ENCODE data around the gene FEZF1.

DNA sequence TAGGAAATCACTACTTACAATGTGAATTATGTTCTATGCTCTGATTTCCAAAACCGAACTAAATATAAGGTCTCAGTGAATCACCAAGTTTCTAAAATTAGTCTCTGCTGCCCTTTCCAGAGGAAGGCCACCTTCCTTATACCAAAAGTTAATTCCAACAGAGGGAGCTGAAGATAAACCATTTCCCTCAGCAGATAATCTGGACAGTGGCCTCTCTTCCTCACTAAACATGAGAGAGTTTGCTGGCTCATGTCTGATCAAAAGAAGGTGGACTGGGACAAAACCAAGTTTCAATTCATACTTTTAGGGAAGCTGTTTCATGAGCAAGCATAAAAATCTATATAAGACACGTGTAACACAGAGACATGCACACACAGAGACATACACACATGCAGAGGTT lies 6.4 kb downstream of the FEZF1 start:
- TF ChIP-seq, protein P1, sequence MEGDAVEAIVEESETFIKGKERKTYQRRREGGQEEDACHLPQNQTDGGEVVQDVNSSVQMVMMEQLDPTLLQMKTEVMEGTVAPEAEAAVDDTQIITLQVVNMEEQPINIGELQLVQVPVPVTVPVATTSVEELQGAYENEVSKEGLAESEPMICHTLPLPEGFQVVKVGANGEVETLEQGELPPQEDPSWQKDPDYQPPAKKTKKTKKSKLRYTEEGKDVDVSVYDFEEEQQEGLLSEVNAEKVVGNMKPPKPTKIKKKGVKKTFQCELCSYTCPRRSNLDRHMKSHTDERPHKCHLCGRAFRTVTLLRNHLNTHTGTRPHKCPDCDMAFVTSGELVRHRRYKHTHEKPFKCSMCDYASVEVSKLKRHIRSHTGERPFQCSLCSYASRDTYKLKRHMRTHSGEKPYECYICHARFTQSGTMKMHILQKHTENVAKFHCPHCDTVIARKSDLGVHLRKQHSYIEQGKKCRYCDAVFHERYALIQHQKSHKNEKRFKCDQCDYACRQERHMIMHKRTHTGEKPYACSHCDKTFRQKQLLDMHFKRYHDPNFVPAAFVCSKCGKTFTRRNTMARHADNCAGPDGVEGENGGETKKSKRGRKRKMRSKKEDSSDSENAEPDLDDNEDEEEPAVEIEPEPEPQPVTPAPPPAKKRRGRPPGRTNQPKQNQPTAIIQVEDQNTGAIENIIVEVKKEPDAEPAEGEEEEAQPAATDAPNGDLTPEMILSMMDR (IDR thresholded peaks at IDR 0.05 in 4 of 5, conservative IDR thresholded peaks at IDR 0.05 in 1 of 5) = no peak
- TF ChIP-seq POLR2A (IDR thresholded peaks at IDR 0.05) = no peak
